Kidney (tissue), 14 donors: Measurements from ENCODE around the gene NFX1. TPM values are rescaled to one million over a fixed set of nuclear protein-coding genes. Genes with fewer than 3 reads are reported as not detected.
"Not testable (repeated sequence)": the region's sequence is repeated elsewhere in the genome, so short reads cannot be mapped to it uniquely, and the experiment has no call there.

Source experiments
- DNase-seq, 5 donors: peaks; one replicate each; pipeline ENCODE4 v3.0.0-alpha.2; 2013 to 2020
- FAIRE-seq: peaks from 2 replicates; lab custom pipeline; 2012; peaks lifted over from hg19 to GRCh38; lab: Jason Lieb, UNC
- H3K27ac ChIP-seq, 2 donors: one replicate each; pipeline ENCODE4 v1.7.0; 2013; ENCODE audit warnings: low read depth in 2 of 2, low read length in 2 of 2, inconsistent platforms in 1 of 2
- H3K27me3 ChIP-seq: one replicate; pipeline ENCODE4 v1.7.1; 2013; ENCODE audit warnings: low read length, inconsistent platforms; ENCODE audit not compliant: control insufficient read depth, insufficient read depth
- H3K36me3 ChIP-seq, 3 donors: one replicate each; pipeline versions ENCODE4 v1.7.0 to v1.7.1; 2013; ENCODE audit warnings: low read length in 3 of 3, control low read depth in 1 of 3, inconsistent platforms in 1 of 3; ENCODE audit not compliant: insufficient read depth in 3 of 3, control insufficient read depth in 2 of 3
- H3K4me1 ChIP-seq, 3 donors: one replicate each; pipeline versions ENCODE4 v1.7.0 to v1.7.1; 2013; ENCODE audit warnings: low read length in 3 of 3, inconsistent platforms in 1 of 3, low read depth in 1 of 3; ENCODE audit not compliant: control insufficient read depth in 2 of 3, insufficient read depth in 2 of 3
- H3K4me3 ChIP-seq, 3 donors: one replicate each; pipeline versions ENCODE4 v1.7.0 to v1.8.1; 2013; ENCODE audit warnings: low read length in 3 of 3, control low read depth in 1 of 3, inconsistent platforms in 1 of 3
- H3K9ac ChIP-seq, 3 donors: one replicate each; pipeline versions ENCODE4 v1.7.0 to v1.7.1; 2013; ENCODE audit warnings: low read length in 3 of 3, control low read depth in 1 of 3, inconsistent platforms in 1 of 3
- H3K9me3 ChIP-seq, 3 donors: one replicate each; pipeline versions ENCODE4 v1.7.0 to v1.7.1; 2013; ENCODE audit warnings: low read length in 3 of 3, control low read depth in 1 of 3, inconsistent platforms in 1 of 3; ENCODE audit not compliant: control insufficient read depth in 2 of 3, insufficient read depth in 1 of 3
- intact Hi-C: fragments of 100-400 bp; cut with DNase I; formaldehyde crosslinking; loops from one replicate; pipeline ENCODE4 v1.11.1; 2022
- polyA plus RNA-seq: library from polyadenylated mRNA; stranded (reverse); fragments of 350-450 nt; fragmentation: Illumina TruSeq; extraction: RNeasy Lipid Tissue Mini Kit (QIAGEN cat#74804); gene quantifications from one replicate; pipeline ENCODE4 v1.2.3, GENCODE V29; 2014; ENCODE audit warnings: low read depth, low replicate concordance; ENCODE audit not compliant: insufficient read depth
- total RNA-seq: library from RNA; stranded (reverse); fragmentation: NEBNext Ultra II Directional; extraction: Animal tissue kit (Norgen Biotek cat#: 25700); gene quantifications from one replicate; pipeline ENCODE4 v1.2.1, GENCODE V29; 2021
- TF ChIP-seq, protein P1 (sequence below): IDR thresholded peaks from 3 replicates; pipeline ENCODE4 v1.5.1; 2012; ENCODE audit warnings: mild to moderate bottlenecking, moderate library complexity, borderline replicate concordance; ENCODE audit not compliant: insufficient read depth; ENCODE audit errors: extremely low read depth
- donor health status: control.
- donor health status: control.
- donor health status: control.
- donor health status: control.
- donor health status: control.
- donor health status: DM: yes; HTN: yes; CAD: no.
- donor health status: Normal renal cell carcinoma (clear cell type).

The NFX1 gene
- total and polyA plus RNA-seq, 2 donors from 2014 or later = 12.2 to 46.3 TPM

DNA sequence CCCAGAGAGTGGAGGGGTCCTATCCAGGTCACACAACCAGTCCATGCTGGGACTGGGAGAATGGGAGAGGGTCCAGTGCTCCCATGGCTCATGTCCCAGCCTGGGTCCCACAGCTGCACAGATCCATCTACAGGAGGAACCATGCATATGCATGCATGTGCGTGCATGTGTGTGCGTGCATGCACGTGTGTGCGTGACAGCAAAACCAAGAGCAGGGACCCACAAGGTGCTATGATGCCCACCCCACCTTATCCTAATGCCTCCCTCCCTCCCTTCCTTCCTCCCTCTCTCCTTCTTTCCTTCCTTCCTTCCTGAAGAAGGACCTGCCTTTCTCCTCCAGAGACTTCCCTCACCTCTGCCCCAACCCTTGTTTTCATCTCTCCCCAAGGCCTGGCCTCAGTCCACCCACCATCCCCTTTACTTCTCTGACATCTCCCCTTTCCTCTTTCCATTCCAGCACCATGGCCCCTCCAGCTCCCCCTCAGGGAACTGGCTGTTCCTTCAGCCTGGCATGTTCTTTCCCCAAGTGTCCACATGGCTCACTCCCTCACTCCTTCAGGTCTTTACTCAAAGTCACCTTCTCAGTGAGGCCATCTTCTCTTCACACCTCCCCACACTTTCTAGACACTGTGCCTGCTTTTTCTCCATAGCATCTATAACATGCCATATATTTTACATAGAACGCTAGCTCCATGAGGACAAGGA lies 90.2 kb downstream of the NFX1 start:
- H3K27ac ChIP-seq = no peak overlapping the region
- H3K36me3 ChIP-seq = no peaks in the 10 kb centered on the region
- no peaks in the 10 kb centered on the region for H3K9me3 ChIP-seq
- no peak overlapping the region for H3K9ac ChIP-seq
- no peaks in the 10 kb centered on the region for H3K27me3 ChIP-seq
- FAIRE-seq (no peak), DNase-seq (peak in 1 of 5 donors; percentile 30)
- no peak overlapping the region for H3K4me3 ChIP-seq
- intact Hi-C loops = no loop called here
- no peaks in the 10 kb centered on the region for H3K4me1 ChIP-seq
- TF ChIP-seq, protein P1, sequence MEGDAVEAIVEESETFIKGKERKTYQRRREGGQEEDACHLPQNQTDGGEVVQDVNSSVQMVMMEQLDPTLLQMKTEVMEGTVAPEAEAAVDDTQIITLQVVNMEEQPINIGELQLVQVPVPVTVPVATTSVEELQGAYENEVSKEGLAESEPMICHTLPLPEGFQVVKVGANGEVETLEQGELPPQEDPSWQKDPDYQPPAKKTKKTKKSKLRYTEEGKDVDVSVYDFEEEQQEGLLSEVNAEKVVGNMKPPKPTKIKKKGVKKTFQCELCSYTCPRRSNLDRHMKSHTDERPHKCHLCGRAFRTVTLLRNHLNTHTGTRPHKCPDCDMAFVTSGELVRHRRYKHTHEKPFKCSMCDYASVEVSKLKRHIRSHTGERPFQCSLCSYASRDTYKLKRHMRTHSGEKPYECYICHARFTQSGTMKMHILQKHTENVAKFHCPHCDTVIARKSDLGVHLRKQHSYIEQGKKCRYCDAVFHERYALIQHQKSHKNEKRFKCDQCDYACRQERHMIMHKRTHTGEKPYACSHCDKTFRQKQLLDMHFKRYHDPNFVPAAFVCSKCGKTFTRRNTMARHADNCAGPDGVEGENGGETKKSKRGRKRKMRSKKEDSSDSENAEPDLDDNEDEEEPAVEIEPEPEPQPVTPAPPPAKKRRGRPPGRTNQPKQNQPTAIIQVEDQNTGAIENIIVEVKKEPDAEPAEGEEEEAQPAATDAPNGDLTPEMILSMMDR = no peak

DNA sequence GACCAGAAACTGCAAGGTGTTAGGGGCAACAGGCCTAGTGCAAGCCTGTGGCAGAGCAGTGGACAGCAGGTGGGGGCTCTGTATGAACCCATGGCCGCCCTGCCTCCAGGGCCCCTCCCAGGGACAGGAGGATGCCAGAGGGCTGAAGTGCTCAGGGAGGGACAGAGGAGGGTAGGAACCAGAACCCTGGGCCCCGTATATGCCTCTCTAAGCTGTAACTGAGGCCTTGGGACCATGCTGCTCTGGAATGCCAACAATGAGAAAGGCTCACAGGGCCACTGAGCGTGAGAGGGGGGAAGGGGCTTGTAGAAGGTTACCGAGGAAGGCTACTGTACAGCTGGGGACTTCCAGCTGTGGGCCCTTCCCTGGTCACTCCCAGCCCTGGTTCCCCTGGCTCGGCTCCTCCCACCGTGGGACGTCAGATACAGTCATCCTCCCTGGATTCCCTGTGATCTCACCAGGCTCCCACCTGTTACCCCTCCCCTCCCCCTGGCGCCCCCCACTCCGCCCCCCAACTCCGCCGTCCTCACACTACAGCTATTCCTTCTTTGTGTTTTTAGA lies 91.0 kb downstream of the NFX1 start:
- H3K36me3 ChIP-seq = no peaks in the 10 kb centered on the region
- no peak overlapping the region for H3K9ac ChIP-seq
- H3K27me3 ChIP-seq = no peaks in the 10 kb centered on the region
- intact Hi-C loops = no loop called here
- DNase-seq (peak in 3 of 5 donors; percentile 61 to 79 (median 72)), FAIRE-seq (no peak)
- no peak overlapping the region for H3K27ac ChIP-seq
- no peaks in the 10 kb centered on the region for H3K4me1 ChIP-seq
- H3K4me3 ChIP-seq = no peak overlapping the region
- TF ChIP-seq, protein P1 = no peak
- no peaks in the 10 kb centered on the region for H3K9me3 ChIP-seq

DNA sequence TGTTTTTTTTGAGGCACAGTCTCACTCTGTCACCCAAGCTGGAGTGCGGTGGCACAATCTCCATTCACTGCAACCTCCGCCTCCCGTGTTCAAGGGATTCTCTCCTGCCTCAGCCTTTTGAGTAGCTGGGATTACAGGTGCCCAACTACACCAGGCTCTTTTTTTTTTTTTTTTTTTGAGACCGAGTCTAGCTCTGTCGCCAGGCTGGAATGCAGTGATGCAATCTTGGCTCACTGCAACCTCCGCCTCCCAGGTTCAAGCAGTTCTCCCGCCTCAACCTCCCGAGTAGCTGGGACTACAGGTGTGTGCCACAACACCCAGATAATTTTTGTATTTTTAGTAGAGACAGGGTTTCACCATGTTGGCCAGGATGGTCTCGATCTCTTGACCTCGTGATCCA lies 92.1 kb downstream of the NFX1 start:
- H3K36me3 ChIP-seq, H3K27me3 ChIP-seq, FAIRE-seq, H3K4me3 ChIP-seq, H3K27ac ChIP-seq, H3K9ac ChIP-seq, DNase-seq, intact Hi-C loops, H3K4me1 ChIP-seq, H3K9me3 ChIP-seq: not testable (repeated sequence)

DNA sequence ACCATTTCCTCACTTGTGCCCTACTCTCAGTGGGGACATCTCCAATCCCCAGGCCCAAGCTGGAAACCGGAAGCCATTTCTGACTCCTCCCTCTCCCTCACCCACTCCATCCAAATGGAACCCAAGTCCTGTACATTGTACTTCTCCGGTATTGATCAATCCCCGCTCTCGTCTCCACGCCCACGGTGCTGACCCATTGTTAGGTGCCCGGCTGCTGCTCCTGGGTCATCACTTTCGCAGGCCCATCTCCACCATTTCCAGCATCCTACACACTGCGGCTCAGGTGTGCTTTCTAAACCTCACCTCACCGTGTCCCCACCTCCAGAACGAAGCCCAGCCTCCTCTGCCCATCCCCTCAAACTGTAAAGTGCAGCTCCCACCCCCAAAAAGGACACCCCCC lies 93.1 kb downstream of the NFX1 start:
- not testable (repeated sequence) for H3K27me3 ChIP-seq

DNA sequence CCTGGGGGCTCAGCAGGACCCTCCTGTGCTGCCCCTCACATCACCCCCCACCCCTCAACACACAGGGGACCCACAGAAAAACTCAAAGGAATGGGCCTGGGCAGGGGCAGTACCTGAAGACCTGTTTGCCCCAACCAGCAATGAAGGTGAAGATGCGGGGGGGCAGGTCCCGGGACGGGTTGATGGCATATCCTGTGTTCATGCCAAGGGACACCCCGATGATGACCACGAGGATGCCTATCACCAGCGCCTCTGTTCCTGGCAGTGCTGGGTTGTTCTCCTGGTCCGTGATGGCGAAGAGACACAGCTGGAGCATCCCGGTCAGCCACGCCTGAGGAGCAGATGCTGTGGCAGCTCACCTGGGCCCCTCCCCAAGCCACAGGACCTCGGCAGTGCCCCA lies 95.2 kb downstream of the NFX1 start:
- H3K27ac ChIP-seq = not testable (repeated sequence)

More for the DNA sequence above, 93.1 kb downstream of the NFX1 start:
- H3K9me3 ChIP-seq, DNase-seq, FAIRE-seq, H3K27ac ChIP-seq, H3K4me1 ChIP-seq, H3K9ac ChIP-seq, H3K4me3 ChIP-seq, intact Hi-C loops, H3K36me3 ChIP-seq: not testable (repeated sequence)

DNA sequence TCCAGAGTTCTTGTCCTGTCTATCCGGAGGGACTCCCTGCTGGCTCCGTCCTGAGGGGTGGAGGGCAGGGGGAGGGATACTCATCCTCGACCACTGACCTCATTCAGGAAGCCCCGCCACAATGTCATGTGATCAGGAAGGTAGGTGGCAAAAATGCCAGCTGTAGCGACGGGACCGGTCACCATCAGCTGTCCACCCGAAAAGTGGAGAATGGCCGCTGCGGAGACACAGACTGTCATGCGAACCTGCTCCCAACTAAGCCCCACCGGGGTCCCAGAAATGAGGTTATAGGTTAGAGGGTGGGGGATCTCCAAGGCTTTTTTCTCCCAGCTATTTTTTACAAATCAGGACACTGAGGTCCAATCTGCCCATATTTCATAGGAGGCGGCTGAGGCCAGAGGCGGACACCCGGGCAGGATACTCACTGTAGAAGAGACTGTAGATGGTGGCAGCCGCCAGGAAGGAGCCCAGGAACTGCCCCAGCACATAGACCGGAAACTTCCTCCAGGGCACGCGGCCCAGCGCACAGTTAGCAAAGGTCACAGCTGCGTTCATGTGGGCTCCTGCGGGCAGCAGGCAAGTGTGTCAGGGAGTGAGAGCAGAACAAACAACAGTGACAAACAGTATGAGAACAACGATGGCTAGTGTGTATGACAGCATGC lies 95.8 kb downstream of the NFX1 start:
- H3K27me3 ChIP-seq, FAIRE-seq, H3K27ac ChIP-seq, intact Hi-C loops, H3K9me3 ChIP-seq, H3K4me1 ChIP-seq, H3K36me3 ChIP-seq, H3K9ac ChIP-seq, H3K4me3 ChIP-seq: not testable (repeated sequence)
- DNase-seq = peak in 1 of 5 donors; percentile 56

More for the DNA sequence above, 95.2 kb downstream of the NFX1 start:
- H3K27me3 ChIP-seq, H3K4me3 ChIP-seq, H3K4me1 ChIP-seq, H3K9me3 ChIP-seq, intact Hi-C loops, H3K9ac ChIP-seq, H3K36me3 ChIP-seq, FAIRE-seq: not testable (repeated sequence)
- DNase-seq = peak in 1 of 5 donors; percentile 49
